ENCODE data around the gene DYNC1LI2.

- TF ChIP-seq EP300 (IDR thresholded peaks at IDR 0.05), result no peak
- TF ChIP-seq CTCF (IDR thresholded peaks at IDR 0.05), result peak; percentile 97 to 99 (median 99)
- TF ChIP-seq POLR2AphosphoS5 (IDR thresholded peaks at IDR 0.05), result peak; percentile 26 to 27
Observed at GRCh38 chr16:66751303-66751991, at the start of gene DYNC1LI2.

Measured in upper lobe of left lung (tissue), 4 donors.